ENCODE measurements around the gene PRUNE2.

The PRUNE2 gene

DNA sequence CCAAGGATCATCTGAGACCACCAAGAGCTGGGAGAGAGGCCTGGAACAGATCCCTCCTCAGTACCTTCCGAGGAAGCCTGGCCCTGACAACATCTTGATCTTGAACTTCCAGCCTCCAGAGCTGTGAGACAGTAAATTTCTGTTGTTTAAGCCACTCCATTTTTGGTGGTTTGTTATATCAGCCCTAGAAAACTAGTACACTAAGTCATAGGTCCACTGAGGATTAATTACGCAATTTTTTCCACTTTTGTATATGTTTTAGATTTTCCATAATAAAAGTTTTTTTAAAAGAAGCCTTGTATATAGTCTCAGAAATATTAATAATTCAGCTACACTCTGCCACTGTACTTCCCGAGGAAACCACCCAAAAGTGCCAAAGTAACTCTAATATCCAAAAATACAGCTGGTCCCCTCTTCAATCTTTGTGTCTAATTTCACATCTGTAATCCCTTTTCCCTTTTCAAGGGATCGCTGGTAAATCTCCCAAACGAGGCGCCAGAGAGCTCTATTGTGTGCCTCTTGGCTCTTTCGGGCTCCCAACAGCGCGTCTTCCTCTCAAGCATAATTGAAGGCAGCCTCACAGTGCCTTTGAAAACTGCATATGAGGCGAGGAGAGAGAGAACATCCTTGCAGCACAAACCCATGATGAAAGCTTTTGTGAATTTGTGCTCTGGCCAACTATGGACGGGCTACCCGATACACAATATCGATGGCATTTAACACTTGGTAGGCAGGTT is 32.7 kb downstream of the PRUNE2 start:
- H3K27ac ChIP-seq (ENCODE audit: low read length): no peak overlapping the region

DNA sequence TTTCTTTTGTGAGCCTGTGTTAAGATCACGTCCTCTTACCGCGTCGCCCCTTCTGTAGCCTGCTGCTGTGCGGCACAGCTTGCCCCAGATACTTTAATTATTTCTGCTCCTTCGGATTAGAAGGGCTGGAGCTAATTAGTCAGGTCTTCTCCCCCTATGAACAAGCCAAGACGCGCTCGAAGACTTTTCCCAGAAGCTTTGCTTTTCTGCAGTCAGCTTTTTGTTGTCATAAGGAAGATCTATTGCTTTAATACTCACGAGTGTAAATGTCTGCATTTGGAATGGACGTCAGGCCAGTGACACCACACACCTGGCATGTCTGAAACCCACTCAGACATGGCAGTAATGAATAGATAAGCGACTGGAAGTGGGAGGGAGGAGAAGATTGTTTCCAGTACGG is 37.0 kb downstream of the PRUNE2 start:
- no peak for TF ChIP-seq EZH2 (IDR thresholded peaks at IDR 0.05; ENCODE audit: borderline replicate concordance, low read depth, low read length, severe bottlenecking)
- TF ChIP-seq, protein P1, sequence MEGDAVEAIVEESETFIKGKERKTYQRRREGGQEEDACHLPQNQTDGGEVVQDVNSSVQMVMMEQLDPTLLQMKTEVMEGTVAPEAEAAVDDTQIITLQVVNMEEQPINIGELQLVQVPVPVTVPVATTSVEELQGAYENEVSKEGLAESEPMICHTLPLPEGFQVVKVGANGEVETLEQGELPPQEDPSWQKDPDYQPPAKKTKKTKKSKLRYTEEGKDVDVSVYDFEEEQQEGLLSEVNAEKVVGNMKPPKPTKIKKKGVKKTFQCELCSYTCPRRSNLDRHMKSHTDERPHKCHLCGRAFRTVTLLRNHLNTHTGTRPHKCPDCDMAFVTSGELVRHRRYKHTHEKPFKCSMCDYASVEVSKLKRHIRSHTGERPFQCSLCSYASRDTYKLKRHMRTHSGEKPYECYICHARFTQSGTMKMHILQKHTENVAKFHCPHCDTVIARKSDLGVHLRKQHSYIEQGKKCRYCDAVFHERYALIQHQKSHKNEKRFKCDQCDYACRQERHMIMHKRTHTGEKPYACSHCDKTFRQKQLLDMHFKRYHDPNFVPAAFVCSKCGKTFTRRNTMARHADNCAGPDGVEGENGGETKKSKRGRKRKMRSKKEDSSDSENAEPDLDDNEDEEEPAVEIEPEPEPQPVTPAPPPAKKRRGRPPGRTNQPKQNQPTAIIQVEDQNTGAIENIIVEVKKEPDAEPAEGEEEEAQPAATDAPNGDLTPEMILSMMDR (IDR thresholded peaks at IDR 0.05; ENCODE audit: borderline replicate concordance, extremely low read depth, low read length, poor library complexity, severe bottlenecking): no peak
- no peak for ATAC-seq (ENCODE audit: insufficient read depth, low read depth)
- DNase-seq: no peak
- H3K79me2 ChIP-seq (ENCODE audit: insufficient read depth, low read length): no peaks in the 10 kb centered on the region
- no peak overlapping the region for H2AFZ ChIP-seq (ENCODE audit: low read depth, low read length)
- H3K9me3 ChIP-seq (ENCODE audit: insufficient read depth, low read length, severe bottlenecking): no peaks in the 10 kb centered on the region
- H3K36me3 ChIP-seq (ENCODE audit: insufficient read depth, low read length): no peaks in the 10 kb centered on the region
- no peaks in the 10 kb centered on the region for H4K20me1 ChIP-seq (ENCODE audit: insufficient read depth, low read length)
- no peak overlapping the region for H3K9ac ChIP-seq (ENCODE audit: low read depth, low read length)
- no peaks in the 10 kb centered on the region for H3K4me1 ChIP-seq (ENCODE audit: insufficient read depth, low read length)
- peaks cover 4% of the 10 kb centered on the region for H3K27me3 ChIP-seq (ENCODE audit: insufficient read depth, low read length, poor library complexity)
- H3K4me2 ChIP-seq (ENCODE audit: insufficient read depth, low read length): no peak overlapping the region
- no peak overlapping the region for H3K4me3 ChIP-seq (ENCODE audit: low read depth in 1 of 2, low read length in 2 of 2)
- no peak overlapping the region for H3K27ac ChIP-seq (ENCODE audit: low read length)

More for the DNA sequence above, 32.7 kb downstream of the PRUNE2 start:
- DNase-seq: no peak
- Histone ChIP-seq H3K4me3 (ENCODE audit: low read depth in 1 of 2, low read length in 2 of 2) (no peak overlapping the region), H3K27me3 (ENCODE audit: insufficient read depth, low read length, poor library complexity) (no peaks in the 10 kb centered on the region), H3K79me2 (ENCODE audit: insufficient read depth, low read length) (no peaks in the 10 kb centered on the region), H3K9me3 (ENCODE audit: insufficient read depth, low read length, severe bottlenecking) (no peaks in the 10 kb centered on the region), H3K4me1 (ENCODE audit: insufficient read depth, low read length) (no peaks in the 10 kb centered on the region), H3K4me2 (ENCODE audit: insufficient read depth, low read length) (no peak overlapping the region), H4K20me1 (ENCODE audit: insufficient read depth, low read length) (no peaks in the 10 kb centered on the region), H2AFZ (ENCODE audit: low read depth, low read length) (no peak overlapping the region), H3K36me3 (ENCODE audit: insufficient read depth, low read length) (no peaks in the 10 kb centered on the region), H3K9ac (ENCODE audit: low read depth, low read length) (no peak overlapping the region)
- ATAC-seq (ENCODE audit: insufficient read depth, low read depth): no peak
- TF ChIP-seq, protein P1 (IDR thresholded peaks at IDR 0.05; ENCODE audit: borderline replicate concordance, extremely low read depth, low read length, poor library complexity, severe bottlenecking): no peak
- TF ChIP-seq EZH2 (IDR thresholded peaks at IDR 0.05; ENCODE audit: borderline replicate concordance, low read depth, low read length, severe bottlenecking): no peak

DNA sequence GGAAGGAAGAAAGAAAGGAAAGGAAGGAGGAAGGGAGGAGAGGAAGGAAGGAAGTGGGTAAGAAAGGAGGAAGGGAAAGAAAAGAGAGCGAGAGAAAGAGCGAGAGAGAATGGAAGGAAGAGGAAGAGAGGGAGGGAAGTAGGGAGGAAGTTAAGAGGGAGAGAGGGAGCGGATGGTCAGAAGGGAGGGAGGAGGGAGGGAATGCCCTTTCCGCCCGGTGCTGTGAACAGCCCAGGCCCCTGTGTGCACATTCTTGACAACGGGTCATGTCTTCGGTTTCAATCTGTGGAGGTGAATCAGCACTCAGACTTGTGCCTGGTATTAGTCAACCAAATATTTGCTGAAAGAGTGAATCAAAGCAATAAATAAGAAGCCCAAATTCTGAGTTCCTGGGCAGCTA is 39.2 kb downstream of the PRUNE2 start:
- H3K27ac ChIP-seq (ENCODE audit: low read length): no peak overlapping the region
- no peak for ATAC-seq (ENCODE audit: insufficient read depth, low read depth)

More for the DNA sequence above, 39.2 kb downstream of the PRUNE2 start:
- Histone ChIP-seq H3K27me3 (ENCODE audit: insufficient read depth, low read length, poor library complexity) (peaks cover 4% of the 10 kb centered on the region), H3K4me1 (ENCODE audit: insufficient read depth, low read length) (no peaks in the 10 kb centered on the region), H3K79me2 (ENCODE audit: insufficient read depth, low read length) (no peaks in the 10 kb centered on the region), H3K4me3 (ENCODE audit: low read depth in 1 of 2, low read length in 2 of 2) (no peak overlapping the region), H4K20me1 (ENCODE audit: insufficient read depth, low read length) (no peaks in the 10 kb centered on the region), H3K4me2 (ENCODE audit: insufficient read depth, low read length) (no peak overlapping the region), H3K9ac (ENCODE audit: low read depth, low read length) (no peak overlapping the region), H3K9me3 (ENCODE audit: insufficient read depth, low read length, severe bottlenecking) (no peaks in the 10 kb centered on the region), H3K36me3 (ENCODE audit: insufficient read depth, low read length) (no peaks in the 10 kb centered on the region), H2AFZ (ENCODE audit: low read depth, low read length) (no peak overlapping the region)
- TF ChIP-seq, protein P1 (IDR thresholded peaks at IDR 0.05; ENCODE audit: borderline replicate concordance, extremely low read depth, low read length, poor library complexity, severe bottlenecking): no peak
- TF ChIP-seq EZH2 (IDR thresholded peaks at IDR 0.05; ENCODE audit: borderline replicate concordance, low read depth, low read length, severe bottlenecking): no peak
- no peak for DNase-seq
